ENCODE results near the gene ZBTB11. TPM values are rescaled to one million over a fixed set of nuclear protein-coding genes. Genes with fewer than 3 reads are reported as not detected.
A peak's percentile ranks its signal among the peaks of the same experiment; 100 is the strongest.

The ZBTB11 gene
- total and polyA plus RNA-seq, 9 of the 15 experiments (the other 6 are each of a cell fraction or from before 2014, with no cell fraction given): 6.2 to 31.9 (median 21.4) TPM

GRCh38 chr3:101640256-101640655 is 36.7 kb downstream of the ZBTB11 start:
- Histone ChIP-seq H3K4me3 (peak overlapping the region; percentile 63), H3K36me3 (ENCODE audit: control insufficient read depth, insufficient read depth, low read length) (peaks cover 45% of the 10 kb centered on the region), H3K27ac (ENCODE audit: extremely low read depth, low read depth, low read length) (peak overlapping the region; percentile 86), H4K20me1 (replicated peaks; ENCODE audit: control insufficient read depth, insufficient read depth, low read length) (no peaks in the 10 kb centered on the region), H3K9me3 (replicated peaks; ENCODE audit: control insufficient read depth, insufficient read depth, low read depth, low read length) (no peaks in the 10 kb centered on the region), H3K4me1 (replicated peaks in 1 of 2; ENCODE audit: control insufficient read depth in 2 of 2, insufficient read depth in 2 of 2, low read length in 2 of 2) (peaks cover 12 to 28% of the 10 kb centered on the region in 2 experiments; a peak in 4 of 5 replicates), H3K27me3 (ENCODE audit: control insufficient read depth in 2 of 2, insufficient read depth in 2 of 2, low read length in 2 of 2) (no peaks in the 10 kb centered on the region), H2AFZ (ENCODE audit: low read depth, low read length) (peak overlapping the region; percentile 56; the same call in 1 of the 2 replicates), H3K4me2 (ENCODE audit: insufficient read depth, low read length) (peak overlapping the region; percentile 93), H3K9ac (ENCODE audit: insufficient read depth in 1 of 2, low read depth in 2 of 2, low read length in 2 of 2) (peak overlapping the region; percentile 81 to 87; a peak in 3 of 4 replicates), H3K79me2 (ENCODE audit: control insufficient read depth, insufficient read depth, low read length) (peaks cover 82% of the 10 kb centered on the region), H3K9me1 (ENCODE audit: control insufficient read depth, insufficient read depth, low read length) (no peaks in the 10 kb centered on the region)
- in situ Hi-C loops (cut with MboI) (no loop called here), intact Hi-C loops (cut with micrococcal nuclease) (loop anchor here (2.0 kb wide), 1 partner anchor 47 kb away; the partner anchor contains the start of gene RPL24)
- CTCF ChIA-PET (ENCODE audit: low intra/inter-chr PET ratio): no interaction called here
- peak; percentile 70 for FAIRE-seq
- 1% methylated on average over 10 of the region's 10 CpGs for WGBS (ENCODE audit: insufficient coverage, low coverage, missing lambda C conversion rate)
- POLR2A ChIA-PET: interaction anchor here (0.6 to 1.5 kb wide), 3 partner anchors 9 to 1117 kb away, joined by 3 to 5 read pairs (median 5); no protein-coding TSS in a partner anchor
- ATAC-seq: peak; percentile 1
- no TSS peak for BruUV-seq (replicated peaks)
- peak in 1 of 4 experiments; percentile 56 for DNase-seq (ENCODE audit: extremely low read depth in 1 of 4, low spot score in 3 of 4)
- TF ChIP-seq SFPQ (IDR thresholded peaks at IDR 0.05; ENCODE audit: low read depth, low read length): no peak
- TF ChIP-seq FOXJ3 (CRISPR knock-in tag; IDR thresholded peaks at IDR 0.05): no peak
- no peak for TF ChIP-seq DMBX1 (CRISPR knock-in tag; IDR thresholded peaks at IDR 0.05; ENCODE audit: borderline replicate concordance)
- no peak for TF ChIP-seq TAL1 (IDR thresholded peaks at IDR 0.05)
- TF ChIP-seq HMGN3 (IDR thresholded peaks at IDR 0.05; ENCODE audit: borderline replicate concordance, extremely low read depth, insufficient read length, low read depth, low read length): no peak
- TF ChIP-seq MBD2 (IDR thresholded peaks at IDR 0.05; ENCODE audit: borderline replicate concordance, low read depth): no peak
- no peak for TF ChIP-seq FOS (IDR thresholded peaks at IDR 0.05; ENCODE audit: extremely low read depth, insufficient read length)
- TF ChIP-seq ZNF140 (CRISPR knock-in tag; IDR thresholded peaks at IDR 0.05): no peak
- TF ChIP-seq, protein P1, sequence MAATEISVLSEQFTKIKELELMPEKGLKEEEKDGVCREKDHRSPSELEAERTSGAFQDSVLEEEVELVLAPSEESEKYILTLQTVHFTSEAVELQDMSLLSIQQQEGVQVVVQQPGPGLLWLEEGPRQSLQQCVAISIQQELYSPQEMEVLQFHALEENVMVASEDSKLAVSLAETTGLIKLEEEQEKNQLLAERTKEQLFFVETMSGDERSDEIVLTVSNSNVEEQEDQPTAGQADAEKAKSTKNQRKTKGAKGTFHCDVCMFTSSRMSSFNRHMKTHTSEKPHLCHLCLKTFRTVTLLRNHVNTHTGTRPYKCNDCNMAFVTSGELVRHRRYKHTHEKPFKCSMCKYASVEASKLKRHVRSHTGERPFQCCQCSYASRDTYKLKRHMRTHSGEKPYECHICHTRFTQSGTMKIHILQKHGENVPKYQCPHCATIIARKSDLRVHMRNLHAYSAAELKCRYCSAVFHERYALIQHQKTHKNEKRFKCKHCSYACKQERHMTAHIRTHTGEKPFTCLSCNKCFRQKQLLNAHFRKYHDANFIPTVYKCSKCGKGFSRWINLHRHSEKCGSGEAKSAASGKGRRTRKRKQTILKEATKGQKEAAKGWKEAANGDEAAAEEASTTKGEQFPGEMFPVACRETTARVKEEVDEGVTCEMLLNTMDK (IDR thresholded peaks at IDR 0.05; ENCODE audit: borderline replicate concordance, insufficient read depth, low read depth, low read length, poor library complexity, severe bottlenecking): no peak

Data from K562 (cell line).